A549 (cell line): ENCODE data around the gene MYMK.

Source experiments
- CEBPB ChIP-seq, 2 experiments: fragments of >200 bp in 1 of 2; sonication (Bioruptor Twin) in 1 of 2; formaldehyde crosslinking in 1 of 2; IDR thresholded peaks; 2 replicates each; pipeline ENCODE4 v1.6.1; 2012 to 2016
- CTCF ChIP-seq: fragments of >200 bp; sonication (Bioruptor Twin); formaldehyde crosslinking; IDR thresholded peaks from 3 replicates; pipeline ENCODE4 v1.5.1; 2016
- EP300 ChIP-seq, 2 experiments: fragments of >200 bp; sonication (Bioruptor Twin); formaldehyde crosslinking; IDR thresholded peaks; 2 replicates in 1 of 2; 3 replicates in 1 of 2; pipeline ENCODE4 v1.6.1; 2016 to 2017
- FOSL2 ChIP-seq, 2 experiments: fragments of 450-650 bp in 1 of 2; fragments of >200 bp in 1 of 2; sonication (Bioruptor Twin) in 1 of 2; formaldehyde crosslinking; IDR thresholded peaks; 2 replicates each; pipeline versions ENCODE4 v1.5.0 to v1.6.1; 2016 to 2020; ENCODE audit warnings: mild to moderate bottlenecking in 1 of 2, moderate library complexity in 1 of 2
- KDM5A ChIP-seq: fragments of 200-600 bp; sonication (generic); IDR thresholded peaks from 2 replicates; pipeline ENCODE4 v1.6.1; 2016; ENCODE audit warnings: antibody characterized with exemption, mild to moderate bottlenecking
- NPAS2 ChIP-seq: fragments of 250-450 bp; sonication (Bioruptor Pico); IDR thresholded peaks from 2 replicates; pipeline ENCODE4 v1.8.0; 2022; ENCODE audit warnings: mild to moderate bottlenecking, moderate library complexity, borderline replicate concordance
- POLR2A ChIP-seq: IDR thresholded peaks from 2 replicates; pipeline ENCODE4 v1.6.1; 2012; ENCODE audit warnings: mild to moderate bottlenecking, low read length
- RAD21 ChIP-seq, 2 experiments: fragments of >200 bp in 1 of 2; sonication (Bioruptor Twin) in 1 of 2; formaldehyde crosslinking in 1 of 2; IDR thresholded peaks in 1 of 2; conservative IDR thresholded peaks in 1 of 2; 2 replicates in 1 of 2; 3 replicates in 1 of 2; pipeline ENCODE4 v1.6.1; 2012 to 2018; ENCODE audit warnings: inconsistent platforms in 1 of 2
- RCOR1 ChIP-seq: fragments of 150-350 bp; IDR thresholded peaks from 2 replicates; pipeline ENCODE4 v1.6.1; 2014; ENCODE audit warnings: antibody characterized with exemption, low read length, low read depth
- SREBF2 ChIP-seq: fragments of 450-650 bp; IDR thresholded peaks from 2 replicates; pipeline ENCODE4 v1.6.1; 2014; ENCODE audit warnings: mild to moderate bottlenecking, moderate library complexity
- TF ChIP-seq, protein P1 (sequence below): IDR thresholded peaks from 2 replicates; pipeline ENCODE4 v1.6.1; 2012
- TF ChIP-seq, protein P2 (sequence below): fragments of >200 bp; sonication (Bioruptor Twin); formaldehyde crosslinking; IDR thresholded peaks from 3 replicates; pipeline ENCODE4 v1.6.1; 2016

GRCh38 chr9:133558191-133559126 lies 33.7 kb upstream of the MYMK start:
- TF ChIP-seq CTCF (no peak), FOSL2 (IDR thresholded peaks at IDR 0.05) (no peak), FOSL2 (CRISPR knock-in tag; IDR thresholded peaks at IDR 0.05) (peak; percentile 69), RCOR1 (no peak), POLR2A (no peak), KDM5A (no peak), RAD21 (conservative IDR thresholded peaks at IDR 0.05 in 1 of 2, IDR thresholded peaks at IDR 0.05 in 1 of 2) (no peak), SREBF2 (no peak), NPAS2 (CRISPR knock-in tag) (no peak), EP300 (IDR thresholded peaks at IDR 0.05) (no peak), CEBPB (IDR thresholded peaks at IDR 0.05) (no peak)
- TF ChIP-seq, protein P1, sequence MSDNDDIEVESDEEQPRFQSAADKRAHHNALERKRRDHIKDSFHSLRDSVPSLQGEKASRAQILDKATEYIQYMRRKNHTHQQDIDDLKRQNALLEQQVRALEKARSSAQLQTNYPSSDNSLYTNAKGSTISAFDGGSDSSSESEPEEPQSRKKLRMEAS = no peak
- TF ChIP-seq, protein P2, sequence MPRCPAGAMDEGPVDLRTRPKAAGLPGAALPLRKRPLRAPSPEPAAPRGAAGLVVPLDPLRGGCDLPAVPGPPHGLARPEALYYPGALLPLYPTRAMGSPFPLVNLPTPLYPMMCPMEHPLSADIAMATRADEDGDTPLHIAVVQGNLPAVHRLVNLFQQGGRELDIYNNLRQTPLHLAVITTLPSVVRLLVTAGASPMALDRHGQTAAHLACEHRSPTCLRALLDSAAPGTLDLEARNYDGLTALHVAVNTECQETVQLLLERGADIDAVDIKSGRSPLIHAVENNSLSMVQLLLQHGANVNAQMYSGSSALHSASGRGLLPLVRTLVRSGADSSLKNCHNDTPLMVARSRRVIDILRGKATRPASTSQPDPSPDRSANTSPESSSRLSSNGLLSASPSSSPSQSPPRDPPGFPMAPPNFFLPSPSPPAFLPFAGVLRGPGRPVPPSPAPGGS = no peak
